Eye (tissue), 1 donor: ENCODE data around the gene GCC1.
A peak's percentile ranks its signal among the peaks of the same experiment; 100 is the strongest.

Experiments
- DNase-seq: peaks from one replicate; pipeline ENCODE4 v3.0.0-alpha.2; 2015

GCC1 gene, protein sequence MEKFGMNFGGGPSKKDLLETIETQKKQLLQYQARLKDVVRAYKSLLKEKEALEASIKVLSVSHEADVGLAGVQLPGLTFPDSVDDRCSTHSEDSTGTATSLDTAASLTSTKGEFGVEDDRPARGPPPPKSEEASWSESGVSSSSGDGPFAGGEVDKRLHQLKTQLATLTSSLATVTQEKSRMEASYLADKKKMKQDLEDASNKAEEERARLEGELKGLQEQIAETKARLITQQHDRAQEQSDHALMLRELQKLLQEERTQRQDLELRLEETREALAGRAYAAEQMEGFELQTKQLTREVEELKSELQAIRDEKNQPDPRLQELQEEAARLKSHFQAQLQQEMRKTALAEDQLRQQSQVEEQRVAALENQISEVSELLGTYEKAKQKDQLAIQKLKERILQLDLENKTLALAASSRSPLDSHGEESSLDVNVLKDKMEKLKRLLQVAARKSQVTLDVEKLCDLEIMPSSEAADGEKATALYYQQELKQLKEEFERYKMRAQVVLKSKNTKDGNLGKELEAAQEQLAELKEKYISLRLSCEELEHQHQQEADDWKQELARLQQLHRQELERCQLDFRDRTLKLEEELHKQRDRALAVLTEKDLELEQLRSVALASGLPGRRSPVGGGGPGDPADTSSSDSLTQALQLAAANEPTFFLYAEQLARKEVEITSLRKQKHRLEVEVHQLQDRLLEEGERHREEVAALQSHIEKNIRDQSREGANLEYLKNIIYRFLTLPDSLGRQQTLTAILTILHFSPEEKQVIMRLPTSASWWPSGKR

DNA sequence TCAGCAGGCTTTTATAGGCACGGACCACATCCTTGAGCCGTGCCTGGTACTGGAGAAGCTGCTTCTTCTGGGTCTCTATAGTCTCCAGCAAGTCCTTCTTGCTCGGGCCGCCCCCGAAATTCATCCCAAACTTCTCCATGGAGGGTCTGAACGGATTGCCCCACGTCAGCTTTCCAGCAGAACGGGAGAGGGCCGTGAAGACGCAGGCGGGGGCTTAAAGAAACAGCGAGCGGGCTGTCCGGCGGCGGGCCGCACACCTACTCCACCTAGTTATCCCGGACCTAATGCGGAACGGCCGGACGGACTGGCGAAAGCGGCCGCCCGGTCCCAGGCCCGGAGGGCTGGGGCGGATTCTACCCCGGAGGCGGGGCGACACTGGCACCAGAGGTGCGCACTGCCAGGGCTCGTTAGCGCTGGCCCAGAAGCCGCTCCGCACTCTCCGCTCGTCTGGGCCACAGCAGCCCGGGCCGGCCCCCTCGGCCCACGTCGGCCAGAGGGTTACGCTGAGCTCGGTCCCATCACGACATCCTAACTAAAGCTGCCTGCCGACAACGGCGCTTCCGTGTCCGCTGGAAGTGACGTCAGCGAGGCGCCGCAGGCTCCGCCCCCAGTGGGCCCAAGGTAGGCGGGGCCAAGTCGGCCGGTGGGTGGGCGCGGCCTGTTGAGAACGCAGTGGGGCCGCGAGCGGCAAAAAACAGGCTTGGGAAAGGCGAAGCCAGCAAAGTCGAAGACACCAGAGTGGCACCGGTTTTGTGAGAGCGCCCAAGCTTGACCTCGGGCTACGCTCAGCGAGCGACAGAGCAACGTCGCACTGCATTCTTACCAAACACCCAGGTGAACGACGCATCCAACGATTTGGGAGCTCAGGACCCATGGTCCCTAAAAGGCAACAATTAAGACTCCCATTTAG, at the start of gene GCC1:
Gene GCC1, minus strand, starts transcription at position 553 of the 910 bp plus-strand sequence. Its CDS starts 414 bp downstream, at position 139.
- peak; percentile 97 for DNase-seq

DNA sequence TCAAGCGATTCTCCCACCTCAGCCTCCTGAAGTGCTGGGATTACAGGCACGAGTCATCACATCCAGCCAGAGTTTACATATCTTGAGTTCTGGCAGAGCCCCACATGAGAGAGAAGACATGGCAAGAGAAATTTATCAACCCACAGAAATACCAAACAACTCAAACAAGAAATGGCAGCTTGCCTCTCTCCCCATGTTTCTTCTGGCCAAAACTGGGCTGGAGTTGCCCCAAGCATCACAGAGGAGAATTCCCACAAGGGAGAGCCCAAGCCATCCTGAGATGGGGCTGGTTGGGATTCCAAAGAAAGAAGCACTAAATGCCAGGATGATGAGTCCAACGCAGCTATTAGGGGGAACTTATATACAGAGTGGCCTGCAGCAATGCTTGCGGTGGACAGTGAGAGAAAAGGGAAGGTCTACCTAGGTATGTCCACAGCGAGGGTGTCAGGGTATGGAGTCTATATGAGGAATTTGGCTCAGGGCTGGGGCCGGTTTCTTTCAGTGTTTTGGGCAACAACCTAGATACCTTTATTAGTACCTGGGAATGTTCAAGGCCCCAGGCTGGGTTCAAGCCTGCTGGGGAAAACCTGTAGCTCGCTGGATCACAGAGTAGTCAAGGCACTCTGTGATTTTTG, 47.0 kb upstream of the GCC1 start:
- no peak for DNase-seq

DNA sequence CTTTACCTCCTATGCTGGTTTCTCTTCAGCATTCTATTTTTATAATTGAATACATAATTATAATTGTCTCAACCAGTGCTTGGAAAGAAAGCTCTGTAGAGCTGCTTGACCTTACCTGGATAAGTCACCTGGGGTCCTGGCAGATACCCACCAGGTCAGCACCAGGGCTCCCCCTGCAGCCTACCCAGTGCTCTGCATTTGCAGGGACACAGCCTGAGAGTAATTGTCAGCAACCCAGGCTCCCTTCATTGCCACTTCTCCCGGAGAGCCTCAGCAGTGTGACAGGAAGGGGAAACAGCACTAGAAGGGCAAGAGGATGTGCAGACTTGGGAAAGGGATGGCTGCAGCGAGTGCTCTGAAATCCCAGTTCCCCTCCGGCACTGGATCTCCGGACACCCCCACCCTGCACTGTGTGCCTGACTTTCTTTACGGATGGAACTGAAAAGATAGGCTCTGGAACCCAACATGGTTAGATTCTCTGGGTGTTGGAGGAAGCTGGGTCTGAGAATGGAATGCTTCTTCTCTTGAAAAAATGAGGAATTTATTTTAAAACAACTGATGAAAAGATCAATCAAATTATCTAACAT, 44.0 kb upstream of the GCC1 start:
- DNase-seq: no peak

DNA sequence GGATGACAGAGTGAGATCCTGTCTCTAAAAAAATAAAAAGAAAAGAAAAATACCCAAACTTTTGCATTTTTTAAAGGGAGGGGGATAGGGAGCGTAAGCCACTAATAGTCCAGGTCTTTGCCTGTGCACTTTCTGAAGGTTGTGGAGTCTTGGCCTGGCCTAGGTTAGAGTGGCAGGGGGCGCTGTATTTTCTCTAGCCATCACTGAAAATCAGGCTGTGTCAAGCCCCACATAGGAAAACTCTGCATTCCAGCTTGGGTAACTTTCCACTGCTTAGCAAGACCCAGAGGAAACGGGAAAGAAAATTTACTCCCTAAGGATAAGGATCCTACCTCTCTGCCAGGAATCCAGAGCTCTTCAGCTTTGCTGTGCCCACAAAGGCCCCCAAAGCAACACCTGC, 43.0 kb upstream of the GCC1 start:
- no peak for DNase-seq

DNA sequence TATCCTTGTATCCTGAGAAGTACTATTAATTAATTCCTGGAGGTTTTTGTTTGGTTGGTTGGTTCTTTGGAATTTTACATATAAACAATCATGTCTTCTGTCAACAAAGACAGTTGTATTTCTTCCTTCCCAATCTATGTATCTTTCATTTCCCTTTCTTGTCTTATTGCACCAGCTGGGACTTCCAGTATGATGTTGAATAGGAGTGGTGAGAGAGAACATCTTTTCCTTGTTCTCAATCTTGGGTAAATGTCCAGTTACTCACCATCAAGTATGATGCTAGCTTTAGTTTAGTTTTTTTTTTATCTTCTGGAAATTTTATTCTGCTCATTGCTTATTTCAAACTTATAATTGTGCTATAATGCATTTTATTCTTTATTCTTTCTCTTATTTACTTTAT, 39.9 kb upstream of the GCC1 start:
- no peak for DNase-seq

DNA sequence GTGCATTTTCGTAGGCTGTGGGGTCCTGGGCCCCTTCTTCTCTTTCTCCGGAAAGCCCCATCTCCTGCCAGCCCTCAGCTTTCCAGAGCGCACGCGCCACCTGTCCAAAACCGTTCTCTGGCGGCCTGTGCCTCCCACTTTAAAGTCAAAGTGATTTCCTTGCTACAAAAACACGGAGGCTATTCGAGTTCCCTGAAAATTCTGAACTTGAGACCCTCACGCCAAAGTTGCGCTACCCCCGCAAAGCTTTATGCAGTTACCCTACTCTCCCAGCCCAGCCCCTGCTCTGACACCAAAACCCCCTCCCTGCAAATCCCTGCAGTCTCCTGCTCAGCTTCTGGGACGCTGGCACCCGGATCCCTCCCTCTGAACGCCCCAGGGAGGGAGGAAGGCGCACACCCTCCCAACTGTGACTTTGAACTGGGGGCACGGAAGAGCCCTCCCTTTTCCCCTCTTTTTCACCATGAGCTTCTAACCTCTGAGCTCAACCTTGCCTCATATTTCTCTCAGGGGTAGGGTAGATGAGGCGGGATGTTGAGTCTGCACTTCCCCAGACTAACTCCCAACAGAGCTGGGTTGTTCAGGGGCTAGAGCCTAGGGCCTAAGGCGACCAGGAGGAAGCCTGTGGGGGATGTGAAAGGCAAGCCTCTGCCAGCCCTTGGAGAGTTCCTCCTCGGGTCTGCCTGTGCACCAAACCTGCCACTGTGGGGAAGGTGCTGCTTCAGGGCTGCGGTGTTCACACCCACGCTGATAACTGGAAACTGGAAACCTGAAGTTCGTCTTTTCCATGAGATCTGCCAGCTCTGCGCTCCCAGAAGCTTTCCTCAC, 35.2 kb upstream of the GCC1 start:
- no peak for DNase-seq

DNA sequence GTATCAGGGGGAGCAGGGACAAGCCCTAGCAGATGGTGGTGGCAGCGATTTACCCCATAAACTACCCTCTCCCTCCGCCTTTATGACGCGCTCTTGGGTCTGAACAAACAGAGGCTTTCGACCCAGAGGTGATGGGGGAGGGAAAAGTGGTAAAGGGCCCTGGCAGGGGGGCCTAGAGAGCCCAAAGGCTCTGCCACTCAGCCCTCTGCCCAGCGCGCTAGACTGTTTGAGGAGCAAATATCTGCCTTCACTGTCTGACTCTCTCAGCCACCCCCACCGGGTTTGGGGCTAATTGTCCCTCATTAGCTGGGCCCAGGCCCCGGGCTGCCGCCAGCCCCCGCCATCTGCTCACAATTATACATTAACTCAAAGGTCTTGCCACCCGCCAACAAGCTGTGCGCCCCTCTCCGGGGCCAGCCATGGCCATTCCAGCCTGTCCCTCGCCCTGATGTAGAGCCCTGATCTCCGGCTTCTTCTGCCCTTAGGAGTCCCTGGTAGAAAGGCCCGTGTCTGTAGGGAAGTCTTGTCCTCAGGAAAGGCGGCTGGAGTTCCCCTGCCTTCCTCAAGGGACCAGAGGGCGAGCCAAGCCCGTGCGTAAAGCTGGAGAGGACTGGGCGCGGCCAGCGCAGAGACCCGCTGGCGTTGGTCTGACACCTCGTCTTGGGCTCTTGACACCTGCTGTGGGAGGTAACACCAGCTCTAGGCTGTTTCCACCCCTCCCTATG, 34.4 kb upstream of the GCC1 start:
- peak; percentile 10 for DNase-seq

DNA sequence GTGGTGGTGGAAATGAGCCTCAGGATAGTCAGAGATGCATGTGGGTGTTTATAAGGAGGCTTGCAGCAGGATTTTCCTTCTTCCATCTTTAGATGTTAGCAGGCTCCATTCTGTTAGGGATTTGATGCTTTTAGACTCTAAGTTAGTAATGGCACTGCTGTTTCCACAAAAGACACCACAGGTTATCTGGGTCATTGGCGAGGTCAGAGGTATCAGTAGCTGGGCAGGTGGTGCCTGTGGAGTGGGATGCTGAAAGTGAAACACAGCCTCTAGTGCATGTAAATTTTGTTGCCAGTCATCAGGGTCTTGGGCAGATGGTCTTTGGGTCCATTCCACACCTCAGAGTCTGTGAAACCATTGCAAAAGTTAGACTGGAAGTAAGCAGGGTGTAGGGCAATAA, 33.4 kb upstream of the GCC1 start:
- DNase-seq: no peak

DNA sequence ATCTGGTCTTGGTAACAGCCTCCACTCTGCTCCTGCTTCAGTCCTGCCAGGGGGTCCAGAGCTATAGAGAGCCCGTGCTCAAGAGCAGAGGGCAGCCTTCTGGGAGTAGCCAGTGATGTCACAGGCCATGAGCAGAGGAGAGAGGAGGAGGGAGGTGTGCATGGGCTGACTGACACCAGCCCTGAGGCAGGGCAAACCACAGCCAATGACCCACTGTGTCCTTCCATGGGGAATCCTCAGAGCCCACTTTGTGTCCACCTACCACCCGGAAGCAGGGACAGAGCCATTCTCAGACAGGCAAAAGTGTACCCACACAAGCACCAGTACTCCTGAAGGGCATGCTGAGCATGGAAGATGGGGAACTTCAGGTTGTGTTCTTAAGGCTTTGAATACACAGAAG, 32.6 kb upstream of the GCC1 start, which contains the start of gene PAX4:
Gene PAX4, minus strand, starts transcription at position 101 of the 400 bp plus-strand sequence. CDS start 2,214 bp downstream, outside the sequence.
- no peak for DNase-seq

DNA sequence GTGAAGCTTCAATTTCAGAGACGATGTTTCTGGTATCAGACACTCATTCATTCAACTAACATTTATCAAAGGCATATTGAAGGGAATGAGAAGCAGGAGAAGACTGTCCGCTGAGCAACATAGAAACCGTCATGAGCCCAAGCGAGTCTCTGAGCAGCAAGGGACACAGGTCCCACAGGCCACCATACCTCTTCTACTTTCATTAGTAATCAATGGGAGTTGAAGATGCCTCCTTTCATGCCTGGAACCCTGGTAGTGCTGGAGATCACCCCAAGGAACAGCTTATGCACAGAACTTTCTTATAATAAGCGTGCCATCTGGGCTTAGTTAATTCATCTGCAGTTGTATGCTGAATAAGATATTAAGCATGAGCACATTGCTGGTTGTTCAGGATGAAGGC, 31.3 kb upstream of the GCC1 start:
- DNase-seq: no peak

DNA sequence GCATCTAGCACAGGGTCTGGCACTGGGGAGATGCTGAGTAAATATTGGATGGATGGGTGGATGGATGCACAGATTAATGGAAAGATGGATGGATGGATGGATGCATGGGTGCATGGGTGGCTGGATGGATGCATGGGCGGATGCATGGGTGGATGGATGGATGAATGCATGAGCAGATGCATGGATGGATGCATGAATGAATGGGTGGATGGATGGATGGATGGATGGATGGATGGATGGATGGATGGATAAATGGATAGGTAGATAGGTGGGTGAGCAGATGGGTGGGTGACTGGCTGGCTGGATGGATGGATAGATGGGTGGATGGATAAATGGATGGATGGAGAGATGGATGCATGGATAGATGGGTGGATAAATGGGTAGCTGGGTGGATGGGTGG, 26.9 kb upstream of the GCC1 start:
- DNase-seq: no peak

DNA sequence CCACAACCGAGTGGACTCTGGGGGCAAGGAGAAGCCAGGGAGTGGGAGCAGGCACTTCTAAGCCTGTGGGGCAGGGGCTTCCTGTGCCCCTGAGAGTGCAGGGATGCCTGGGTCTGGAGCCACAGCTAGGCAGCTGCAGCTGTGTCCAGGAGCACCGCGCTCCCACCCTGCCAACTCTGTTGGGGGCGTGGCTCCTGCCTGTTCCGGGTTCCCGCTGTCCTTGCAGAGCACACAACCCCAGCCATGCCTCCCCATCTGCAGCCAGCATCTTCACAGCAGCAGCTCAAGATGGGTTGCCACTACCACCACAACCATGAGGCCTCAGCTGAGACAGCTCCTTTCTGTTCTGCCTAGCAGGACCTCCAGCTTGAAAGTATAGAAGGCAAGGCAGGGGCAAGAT, 23.9 kb upstream of the GCC1 start:
- DNase-seq: no peak

DNA sequence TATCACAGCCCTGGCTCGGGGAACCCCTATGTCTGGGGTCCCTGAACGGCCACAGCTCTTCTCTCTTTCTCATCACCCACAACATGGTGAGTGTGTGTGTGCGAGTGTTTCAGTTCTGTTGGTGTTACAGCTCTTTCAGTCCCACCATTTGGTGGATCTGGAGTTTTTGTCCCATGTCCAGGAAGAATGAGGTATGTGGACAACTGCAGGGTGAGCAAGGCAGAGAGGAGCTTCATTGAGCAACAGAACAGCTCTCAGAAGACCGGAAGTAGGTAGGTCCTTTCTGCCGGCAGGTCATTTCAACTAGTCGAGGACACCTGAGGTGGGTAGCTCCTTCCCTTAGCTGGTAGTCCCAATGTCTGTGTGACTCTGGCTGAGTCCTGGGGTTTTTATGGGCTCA, 23.1 kb upstream of the GCC1 start:
- no peak for DNase-seq

DNA sequence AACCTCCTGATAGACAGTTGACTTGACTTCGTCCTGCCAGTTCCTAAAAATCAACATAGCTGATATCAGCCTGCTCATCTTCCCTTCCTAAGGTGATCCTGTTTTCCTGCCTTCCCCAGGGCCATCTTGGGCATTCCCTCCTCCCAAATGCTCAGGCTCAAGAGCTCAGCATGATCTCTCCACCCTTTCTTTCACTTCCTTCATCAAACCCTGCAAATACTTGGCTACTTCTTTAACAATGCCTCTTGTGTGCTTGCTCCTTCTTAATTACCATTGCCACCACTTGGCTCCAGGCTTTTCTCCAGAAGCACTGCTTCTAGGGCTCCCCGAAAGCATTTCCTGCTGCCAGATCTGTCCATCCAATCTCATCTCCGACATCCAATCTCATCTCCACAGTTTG, 15.5 kb upstream of the GCC1 start:
- no peak for DNase-seq

DNA sequence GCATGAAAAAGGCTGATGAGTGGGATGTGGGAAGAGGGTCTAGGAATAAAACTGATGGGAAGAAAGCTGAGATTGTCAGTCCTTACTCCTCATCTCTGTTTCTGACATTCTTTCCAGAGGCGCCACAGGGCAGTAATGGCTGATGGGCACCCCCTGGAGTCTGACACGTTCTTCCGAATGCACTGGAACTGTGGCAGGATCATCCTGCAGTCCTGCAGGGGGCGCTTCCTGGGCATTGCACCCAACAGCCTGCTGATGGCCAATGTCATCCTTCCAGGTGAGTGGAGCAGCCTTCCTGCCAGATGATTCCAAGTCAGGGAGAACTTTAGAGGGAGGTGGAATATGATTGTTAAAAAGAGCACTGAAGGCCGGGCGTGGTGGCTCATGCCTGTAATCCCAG, 12.9 kb upstream of the GCC1 start:
- no peak for DNase-seq

DNA sequence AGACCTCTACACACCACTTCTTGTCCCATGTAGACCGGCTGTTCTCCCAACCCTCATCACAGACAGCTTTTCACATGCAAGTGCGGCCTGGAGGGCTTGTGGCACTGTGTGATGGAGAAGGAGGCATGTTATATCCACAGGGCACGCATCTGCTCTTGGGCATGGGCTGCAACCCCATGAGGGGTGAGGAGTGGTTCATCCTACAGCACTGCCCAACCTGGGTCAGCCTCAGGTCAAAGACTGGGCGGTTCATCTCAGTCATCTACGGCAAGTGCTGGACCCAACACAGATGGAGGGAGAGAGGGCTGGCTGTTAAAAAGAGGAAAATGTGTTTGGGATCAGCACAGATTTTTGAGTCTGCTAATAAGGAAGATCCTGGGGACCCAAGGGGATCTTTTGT, 10.3 kb upstream of the GCC1 start:
- DNase-seq: no peak

DNA sequence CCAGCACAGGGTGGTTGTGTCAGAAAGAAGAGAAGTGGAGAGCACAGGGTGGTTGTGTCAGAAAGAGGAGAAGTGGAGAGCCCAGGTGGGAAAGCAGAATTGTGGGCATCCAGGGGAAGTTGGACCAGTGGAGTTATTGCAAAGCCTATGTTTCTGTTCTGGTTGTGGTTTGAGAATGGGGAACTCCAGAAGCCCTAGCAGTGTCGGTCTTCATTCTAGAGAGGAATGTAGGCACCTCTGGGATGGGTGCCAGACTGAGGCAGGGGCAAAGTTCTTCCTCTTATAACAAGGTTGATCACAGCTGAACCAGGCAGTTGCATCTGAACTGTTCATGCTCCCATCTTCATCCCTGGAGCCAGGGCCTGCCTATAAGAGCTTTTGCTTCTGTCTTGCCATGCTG, 9.1 kb upstream of the GCC1 start:
- no peak for DNase-seq

DNA sequence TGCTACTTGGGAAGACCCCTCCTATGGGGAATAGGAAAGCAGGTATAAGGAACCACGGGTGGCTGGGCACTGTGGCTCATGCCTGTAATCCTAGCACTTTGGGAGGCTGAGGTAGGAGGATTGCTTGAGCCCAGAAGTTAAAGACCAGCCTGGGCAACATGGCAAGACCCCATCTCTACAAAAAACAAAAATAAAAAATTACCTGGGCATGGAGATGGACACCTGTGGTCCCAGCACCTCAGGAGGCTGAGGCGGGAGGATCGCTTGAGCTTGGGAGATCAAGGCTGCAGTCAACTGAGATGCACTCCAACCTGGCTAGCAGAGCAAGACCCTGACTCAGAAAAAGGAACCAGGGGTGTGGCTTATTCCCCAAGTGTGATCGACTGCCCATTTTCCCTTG, 7.2 kb upstream of the GCC1 start:
- no peak for DNase-seq

DNA sequence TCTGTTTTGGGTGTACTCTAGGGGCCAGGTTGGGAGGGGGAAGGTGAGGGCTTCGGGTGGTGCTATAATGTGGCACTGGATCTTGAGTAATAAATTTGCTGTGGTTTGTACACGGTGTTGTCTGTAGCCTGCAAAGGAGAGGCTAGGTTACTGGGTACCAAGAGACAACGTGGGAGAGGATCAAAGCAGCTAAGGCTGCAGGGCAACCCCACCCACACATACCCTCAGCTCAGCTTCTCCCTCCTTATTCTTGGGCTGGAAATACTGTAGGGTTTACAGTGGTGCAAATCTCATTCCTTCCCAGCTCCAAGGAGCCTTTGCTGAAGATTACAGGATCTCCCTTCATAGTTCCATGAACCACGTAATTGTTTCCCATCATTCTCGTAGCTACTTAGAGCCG, 6.2 kb upstream of the GCC1 start:
- no peak for DNase-seq

DNA sequence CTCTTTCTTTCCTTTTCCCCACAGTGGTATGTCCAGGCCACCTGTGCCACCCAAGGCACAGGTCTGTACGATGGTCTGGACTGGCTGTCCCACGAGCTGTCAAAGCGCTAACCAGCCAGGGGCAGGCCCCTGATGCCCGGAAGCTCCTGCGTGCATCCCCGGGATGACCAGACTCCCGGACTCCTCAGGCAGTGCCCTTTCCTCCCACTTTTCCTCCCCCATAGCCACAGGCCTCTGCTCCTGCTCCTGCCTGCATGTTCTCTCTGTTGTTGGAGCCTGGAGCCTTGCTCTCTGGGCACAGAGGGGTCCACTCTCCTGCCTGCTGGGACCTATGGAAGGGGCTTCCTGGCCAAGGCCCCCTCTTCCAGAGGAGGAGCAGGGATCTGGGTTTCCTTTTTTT, 5.8 kb upstream of the GCC1 start:
- DNase-seq: no peak

DNA sequence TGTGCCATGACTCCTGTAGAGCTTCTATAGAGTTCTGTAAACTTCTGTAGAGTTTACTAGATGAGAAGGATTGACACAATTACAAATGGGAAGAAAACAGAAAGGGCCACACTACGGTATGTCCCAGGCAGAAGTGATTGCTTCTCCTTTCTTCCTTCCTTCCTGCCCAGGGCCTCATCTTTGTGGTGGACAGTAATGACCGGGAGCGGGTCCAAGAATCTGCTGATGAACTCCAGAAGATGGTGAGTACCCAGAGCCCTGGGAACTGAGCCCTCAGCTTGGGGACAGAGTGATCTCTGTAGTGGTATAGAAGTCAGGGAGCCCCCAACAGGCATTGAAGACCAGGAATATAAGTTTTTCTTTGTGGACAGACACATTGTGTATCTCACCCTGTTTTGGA, 4.5 kb upstream of the GCC1 start:
- DNase-seq: no peak
